ENCODE results near the gene ALLC.

Gene ALLC

GRCh38 chr2:3708576-3708975 is 50.6 kb downstream of the ALLC start:
- no peaks in the 10 kb centered on the region for H3K79me2 ChIP-seq (ENCODE audit: insufficient read depth, low read length)
- H3K4me1 ChIP-seq (ENCODE audit: insufficient read depth, low read length) = no peaks in the 10 kb centered on the region
- H3K9me3 ChIP-seq (ENCODE audit: insufficient read depth, low read length, severe bottlenecking) = no peaks in the 10 kb centered on the region
- no peak for ATAC-seq (ENCODE audit: insufficient read depth, low read depth)
- H3K4me3 ChIP-seq (ENCODE audit: low read depth in 1 of 2, low read length in 2 of 2) = no peak overlapping the region
- no peaks in the 10 kb centered on the region for H4K20me1 ChIP-seq (ENCODE audit: insufficient read depth, low read length)
- no peak overlapping the region for H3K27ac ChIP-seq (ENCODE audit: low read length)
- H3K4me2 ChIP-seq (ENCODE audit: insufficient read depth, low read length) = no peak overlapping the region
- H3K36me3 ChIP-seq (ENCODE audit: insufficient read depth, low read length) = no peaks in the 10 kb centered on the region
- H3K27me3 ChIP-seq (ENCODE audit: insufficient read depth, low read length, poor library complexity) = no peaks in the 10 kb centered on the region
- H3K9ac ChIP-seq (ENCODE audit: low read depth, low read length) = no peak overlapping the region
- DNase-seq = no peak
- TF ChIP-seq EZH2 (IDR thresholded peaks at IDR 0.05; ENCODE audit: borderline replicate concordance, low read depth, low read length, severe bottlenecking) = no peak
- TF ChIP-seq, protein P1, sequence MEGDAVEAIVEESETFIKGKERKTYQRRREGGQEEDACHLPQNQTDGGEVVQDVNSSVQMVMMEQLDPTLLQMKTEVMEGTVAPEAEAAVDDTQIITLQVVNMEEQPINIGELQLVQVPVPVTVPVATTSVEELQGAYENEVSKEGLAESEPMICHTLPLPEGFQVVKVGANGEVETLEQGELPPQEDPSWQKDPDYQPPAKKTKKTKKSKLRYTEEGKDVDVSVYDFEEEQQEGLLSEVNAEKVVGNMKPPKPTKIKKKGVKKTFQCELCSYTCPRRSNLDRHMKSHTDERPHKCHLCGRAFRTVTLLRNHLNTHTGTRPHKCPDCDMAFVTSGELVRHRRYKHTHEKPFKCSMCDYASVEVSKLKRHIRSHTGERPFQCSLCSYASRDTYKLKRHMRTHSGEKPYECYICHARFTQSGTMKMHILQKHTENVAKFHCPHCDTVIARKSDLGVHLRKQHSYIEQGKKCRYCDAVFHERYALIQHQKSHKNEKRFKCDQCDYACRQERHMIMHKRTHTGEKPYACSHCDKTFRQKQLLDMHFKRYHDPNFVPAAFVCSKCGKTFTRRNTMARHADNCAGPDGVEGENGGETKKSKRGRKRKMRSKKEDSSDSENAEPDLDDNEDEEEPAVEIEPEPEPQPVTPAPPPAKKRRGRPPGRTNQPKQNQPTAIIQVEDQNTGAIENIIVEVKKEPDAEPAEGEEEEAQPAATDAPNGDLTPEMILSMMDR (IDR thresholded peaks at IDR 0.05; ENCODE audit: borderline replicate concordance, extremely low read depth, low read length, poor library complexity, severe bottlenecking) = no peak
- no peak overlapping the region for H2AFZ ChIP-seq (ENCODE audit: low read depth, low read length)

DNA sequence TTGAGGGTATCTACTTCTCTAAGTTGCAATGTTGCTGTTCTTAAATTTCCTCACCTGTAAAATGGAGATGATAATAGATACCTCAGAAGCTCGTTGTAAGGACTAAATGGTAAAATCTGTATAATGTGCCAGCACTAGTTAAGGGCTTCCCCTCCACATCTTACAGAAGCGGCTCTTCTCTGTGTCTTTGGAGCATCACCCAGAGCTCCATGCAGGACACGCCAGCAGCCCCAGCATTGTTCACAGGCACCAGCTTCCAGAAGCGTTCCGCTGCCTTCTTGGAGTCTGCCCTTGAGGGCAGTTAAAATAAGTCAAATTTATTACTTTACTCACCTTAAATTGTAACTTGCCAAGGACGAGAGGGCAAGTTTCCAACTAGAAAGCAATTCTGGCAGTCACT is 51.2 kb downstream of the ALLC start:
- H3K27ac ChIP-seq (ENCODE audit: low read length) = no peak overlapping the region
- H3K79me2 ChIP-seq (ENCODE audit: insufficient read depth, low read length) = no peaks in the 10 kb centered on the region
- no peaks in the 10 kb centered on the region for H4K20me1 ChIP-seq (ENCODE audit: insufficient read depth, low read length)
- no peaks in the 10 kb centered on the region for H3K9me3 ChIP-seq (ENCODE audit: insufficient read depth, low read length, severe bottlenecking)
- H2AFZ ChIP-seq (ENCODE audit: low read depth, low read length) = no peak overlapping the region
- H3K36me3 ChIP-seq (ENCODE audit: insufficient read depth, low read length) = no peaks in the 10 kb centered on the region
- H3K4me3 ChIP-seq (ENCODE audit: low read depth in 1 of 2, low read length in 2 of 2) = no peak overlapping the region
- no peaks in the 10 kb centered on the region for H3K27me3 ChIP-seq (ENCODE audit: insufficient read depth, low read length, poor library complexity)
- H3K9ac ChIP-seq (ENCODE audit: low read depth, low read length) = no peak overlapping the region
- DNase-seq (no peak), ATAC-seq (ENCODE audit: insufficient read depth, low read depth) (no peak)
- H3K4me2 ChIP-seq (ENCODE audit: insufficient read depth, low read length) = no peak overlapping the region
- no peak for TF ChIP-seq EZH2 (IDR thresholded peaks at IDR 0.05; ENCODE audit: borderline replicate concordance, low read depth, low read length, severe bottlenecking)
- TF ChIP-seq, protein P1 (IDR thresholded peaks at IDR 0.05; ENCODE audit: borderline replicate concordance, extremely low read depth, low read length, poor library complexity, severe bottlenecking) = no peak
- H3K4me1 ChIP-seq (ENCODE audit: insufficient read depth, low read length) = no peaks in the 10 kb centered on the region

DNA sequence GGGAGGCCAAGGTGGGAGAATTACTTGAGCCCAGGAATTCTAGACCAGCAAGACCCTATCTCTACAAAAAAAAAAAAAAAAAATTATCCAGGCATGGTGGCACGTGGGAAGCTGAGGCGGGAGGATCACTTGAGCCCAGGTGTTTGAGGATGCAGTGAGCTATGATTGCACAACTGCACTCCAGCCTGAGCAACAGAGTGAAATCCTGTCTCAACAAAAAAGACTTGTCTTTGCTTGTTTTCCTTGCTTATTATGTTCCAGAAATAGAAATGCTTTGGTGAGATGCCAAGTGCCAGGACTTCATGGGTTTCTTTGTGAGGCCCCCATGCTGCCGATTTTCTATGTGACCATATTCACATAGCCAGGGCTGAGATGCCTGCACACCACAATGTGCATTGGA is 54.4 kb downstream of the ALLC start:
- Histone ChIP-seq H3K79me2 (ENCODE audit: insufficient read depth, low read length) (no peaks in the 10 kb centered on the region), H3K4me1 (ENCODE audit: insufficient read depth, low read length) (no peaks in the 10 kb centered on the region), H3K4me2 (ENCODE audit: insufficient read depth, low read length) (no peak overlapping the region), H4K20me1 (ENCODE audit: insufficient read depth, low read length) (no peaks in the 10 kb centered on the region), H3K27ac (ENCODE audit: low read length) (no peak overlapping the region), H3K27me3 (ENCODE audit: insufficient read depth, low read length, poor library complexity) (no peaks in the 10 kb centered on the region), H3K9me3 (ENCODE audit: insufficient read depth, low read length, severe bottlenecking) (no peaks in the 10 kb centered on the region), H3K36me3 (ENCODE audit: insufficient read depth, low read length) (no peaks in the 10 kb centered on the region), H3K4me3 (ENCODE audit: low read depth in 1 of 2, low read length in 2 of 2) (no peak overlapping the region), H3K9ac (ENCODE audit: low read depth, low read length) (no peak overlapping the region), H2AFZ (ENCODE audit: low read depth, low read length) (no peak overlapping the region)
- DNase-seq (no peak), ATAC-seq (ENCODE audit: insufficient read depth, low read depth) (no peak)
- TF ChIP-seq, protein P1 (IDR thresholded peaks at IDR 0.05; ENCODE audit: borderline replicate concordance, extremely low read depth, low read length, poor library complexity, severe bottlenecking) = no peak
- TF ChIP-seq EZH2 (IDR thresholded peaks at IDR 0.05; ENCODE audit: borderline replicate concordance, low read depth, low read length, severe bottlenecking) = no peak
